ENCODE measurements around the gene MYL3. TPM values are rescaled to one million over a fixed set of nuclear protein-coding genes. Genes with fewer than 3 reads are reported as not detected.
"Not testable (repeated sequence)": the region's sequence is repeated elsewhere in the genome, so short reads cannot be mapped to it uniquely, and the experiment has no call there.

Gene MYL3
- total RNA-seq, 1 donor from 2014 or later: not detected

- intact Hi-C loops (cut with micrococcal nuclease): no loop called here
Measured at GRCh38 chr3:46831316-46831715, 31.9 kb downstream of the MYL3 start.

- intact Hi-C loops (cut with micrococcal nuclease): no loop called here
Measured at GRCh38 chr3:46830801-46831200, 32.4 kb downstream of the MYL3 start.

- intact Hi-C loops (cut with micrococcal nuclease): no loop called here
Measured at GRCh38 chr3:46829699-46830208, 33.5 kb downstream of the MYL3 start.

GRCh38 chr3:46825450-46825849 lies 37.8 kb downstream of the MYL3 start:
- intact Hi-C loops (cut with micrococcal nuclease): no loop called here

GRCh38 chr3:46824211-46824970 lies 38.9 kb downstream of the MYL3 start:
- intact Hi-C loops (cut with micrococcal nuclease): no loop called here

GRCh38 chr3:46823314-46823713 lies 39.9 kb downstream of the MYL3 start:
- intact Hi-C loops (cut with micrococcal nuclease): not testable (repeated sequence)

- intact Hi-C loops (cut with micrococcal nuclease): no loop called here
Measured at GRCh38 chr3:46821553-46821952, 41.7 kb downstream of the MYL3 start.

- intact Hi-C loops (cut with micrococcal nuclease): no loop called here
Measured at GRCh38 chr3:46820852-46821251, 42.4 kb downstream of the MYL3 start.

- intact Hi-C loops (cut with micrococcal nuclease): no loop called here
Measured at GRCh38 chr3:46812237-46812791, 50.9 kb downstream of the MYL3 start.

- intact Hi-C loops (cut with micrococcal nuclease): no loop called here
Measured at GRCh38 chr3:46811615-46812236, 51.5 kb downstream of the MYL3 start.

- intact Hi-C loops (cut with micrococcal nuclease): not testable (repeated sequence)
Measured at GRCh38 chr3:46808766-46809165, 54.5 kb downstream of the MYL3 start.

Other genes with a start within 250 kb of the MYL3 start
- gene ALS2CL, start 169.8 kb downstream of the MYL3 start, total RNA-seq: 3.2 and 3.5 TPM in 2 replicates
- 0.23 TPM in 1 of 2 replicates, not detected in the other for gene TMIE, start 162.1 kb downstream of the MYL3 start, total RNA-seq
- not detected in 2 replicates for gene PRSS50, start 145.6 kb downstream of the MYL3 start, total RNA-seq
- not detected in 2 replicates for gene PTH1R, start 14.3 kb upstream of the MYL3 start, total RNA-seq
- gene CCDC12, start 113.3 kb upstream of the MYL3 start, total RNA-seq: 67.6 and 71.5 TPM in 2 replicates
- gene NBEAL2, start 116.2 kb upstream of the MYL3 start, total RNA-seq: 266 and 268 TPM in 2 replicates

Data from T-helper 2 cell treated with Interferon-gamma antibody and Interleukin-4, amounts not matched to agents 100 ng/mL and 5 ng/mL, for 36 hours (primary cell).